ENCODE results near the gene WNK2.

WNK2 gene

DNA sequence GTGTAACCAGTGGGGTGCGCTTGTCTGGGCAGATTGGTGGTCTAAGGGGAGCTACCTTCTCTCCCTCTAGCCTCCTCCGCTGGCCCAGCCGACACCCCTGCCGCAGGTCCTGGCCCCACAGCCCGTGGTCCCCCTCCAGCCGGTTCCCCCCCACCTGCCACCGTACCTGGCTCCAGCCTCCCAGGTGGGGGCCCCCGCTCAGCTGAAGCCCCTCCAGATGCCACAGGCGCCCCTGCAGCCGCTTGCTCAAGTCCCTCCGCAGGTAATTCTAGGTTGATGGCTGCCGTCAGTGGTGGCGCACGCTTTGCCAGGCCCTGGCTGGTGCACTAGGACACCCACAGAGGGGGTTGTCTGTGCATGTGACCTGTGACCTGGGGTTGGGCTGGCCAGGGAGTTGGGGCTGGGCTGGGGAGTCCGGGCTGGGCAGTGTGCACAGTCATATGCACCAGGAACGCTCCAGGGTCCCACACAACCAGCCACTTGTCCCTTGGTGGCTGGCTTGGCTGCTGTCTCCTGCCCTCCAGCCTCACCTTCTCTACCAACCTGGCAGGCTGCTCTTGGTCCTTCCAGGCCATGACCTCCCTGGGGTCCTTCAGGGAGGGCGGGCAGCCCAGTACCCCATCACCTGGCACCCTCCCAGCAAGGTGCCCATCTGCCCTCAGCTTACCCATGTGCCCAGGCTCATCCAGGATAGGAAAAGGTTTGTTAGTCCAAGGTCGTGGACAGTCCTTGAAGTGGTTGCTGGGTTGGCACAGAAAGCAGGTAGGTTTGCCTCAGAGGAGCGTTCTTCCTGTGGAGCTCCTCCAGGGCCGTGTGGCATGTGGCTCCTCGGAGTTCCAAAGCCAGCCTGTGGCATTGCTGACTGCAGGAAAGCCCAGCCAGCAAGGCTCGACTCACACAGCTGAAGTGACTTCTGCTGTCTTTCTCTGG is 73.2 kb downstream of the WNK2 start:
- DNase-seq: no peak

GRCh38 chr9:93257808-93258331 is 73.9 kb downstream of the WNK2 start:
- no peak for DNase-seq

DNA sequence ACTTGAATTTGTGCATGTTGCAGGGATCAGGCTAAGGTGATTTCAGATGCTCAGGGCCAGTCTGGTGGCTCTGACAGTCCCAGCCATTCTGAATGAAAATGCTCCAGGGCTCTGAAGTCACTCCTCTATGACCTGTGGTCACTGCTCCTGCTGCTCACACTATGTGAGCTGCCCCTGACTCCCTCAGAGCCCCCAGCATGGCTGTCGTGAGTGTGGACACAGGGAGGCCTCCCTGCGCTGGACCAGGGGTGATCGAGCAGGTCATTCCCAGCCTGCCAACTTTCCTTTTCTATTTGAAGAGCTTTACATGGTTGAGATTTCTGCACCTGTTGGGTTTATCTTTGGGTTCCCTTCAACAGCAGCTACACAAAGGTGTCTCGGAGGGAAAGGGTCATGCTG is 74.5 kb downstream of the WNK2 start:
- no peak for DNase-seq

DNA sequence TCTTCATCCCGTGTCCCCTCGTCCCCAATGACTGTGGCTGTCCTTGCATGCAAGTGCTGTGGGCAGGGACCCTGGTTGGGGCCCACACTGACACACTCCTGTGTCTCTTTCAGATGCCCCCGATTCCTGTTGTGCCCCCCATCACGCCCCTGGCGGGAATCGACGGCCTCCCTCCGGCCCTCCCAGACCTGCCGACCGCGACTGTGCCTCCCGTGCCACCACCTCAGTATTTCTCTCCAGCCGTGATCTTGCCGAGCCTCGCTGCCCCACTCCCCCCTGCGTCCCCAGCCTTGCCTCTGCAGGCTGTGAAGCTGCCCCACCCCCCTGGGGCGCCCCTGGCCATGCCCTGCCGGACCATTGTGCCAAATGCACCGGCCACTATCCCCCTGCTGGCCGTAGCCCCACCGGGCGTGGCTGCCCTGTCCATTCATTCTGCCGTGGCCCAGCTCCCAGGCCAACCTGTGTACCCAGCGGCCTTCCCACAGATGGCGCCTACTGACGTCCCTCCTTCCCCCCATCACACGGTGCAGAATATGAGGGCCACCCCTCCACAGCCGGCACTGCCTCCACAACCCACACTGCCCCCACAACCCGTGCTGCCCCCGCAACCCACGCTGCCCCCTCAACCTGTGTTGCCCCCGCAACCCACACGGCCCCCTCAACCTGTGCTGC is 75.0 kb downstream of the WNK2 start:
- DNase-seq: no peak

DNA sequence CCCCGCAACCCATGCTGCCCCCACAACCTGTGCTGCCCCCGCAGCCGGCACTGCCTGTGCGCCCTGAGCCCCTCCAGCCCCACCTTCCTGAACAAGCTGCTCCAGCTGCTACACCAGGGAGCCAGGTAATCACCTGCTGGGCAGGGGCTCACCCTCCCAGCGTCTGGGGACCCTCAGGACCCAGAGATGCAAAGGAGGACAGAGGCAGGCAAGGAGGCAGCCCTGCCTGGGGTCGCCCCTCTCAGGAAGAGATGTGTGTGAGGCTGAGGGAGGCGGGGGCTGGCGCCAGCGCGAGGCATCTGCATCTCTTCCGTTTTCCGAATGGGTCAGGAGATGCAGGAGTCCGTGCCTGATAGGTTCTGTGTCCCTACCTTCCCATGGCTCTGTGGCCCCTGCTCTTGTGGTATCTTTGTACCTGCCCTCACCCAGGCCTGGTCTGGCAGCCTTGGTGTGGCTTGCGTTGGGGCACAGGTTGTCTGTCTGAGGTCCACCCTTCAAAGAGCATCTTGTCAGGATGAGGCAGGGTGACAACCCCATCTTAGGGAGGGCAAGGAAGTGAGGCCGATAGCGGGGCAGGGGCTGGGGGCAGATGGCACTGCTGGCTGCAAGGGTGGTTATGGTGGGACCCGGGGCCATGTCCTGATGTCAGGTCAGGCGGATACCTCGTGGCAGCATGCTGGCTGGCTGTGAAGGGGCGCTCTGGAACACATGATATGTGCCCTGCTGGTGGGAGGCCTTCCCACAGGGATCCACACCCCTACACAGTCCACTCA is 75.7 kb downstream of the WNK2 start:
- DNase-seq: no peak

DNA sequence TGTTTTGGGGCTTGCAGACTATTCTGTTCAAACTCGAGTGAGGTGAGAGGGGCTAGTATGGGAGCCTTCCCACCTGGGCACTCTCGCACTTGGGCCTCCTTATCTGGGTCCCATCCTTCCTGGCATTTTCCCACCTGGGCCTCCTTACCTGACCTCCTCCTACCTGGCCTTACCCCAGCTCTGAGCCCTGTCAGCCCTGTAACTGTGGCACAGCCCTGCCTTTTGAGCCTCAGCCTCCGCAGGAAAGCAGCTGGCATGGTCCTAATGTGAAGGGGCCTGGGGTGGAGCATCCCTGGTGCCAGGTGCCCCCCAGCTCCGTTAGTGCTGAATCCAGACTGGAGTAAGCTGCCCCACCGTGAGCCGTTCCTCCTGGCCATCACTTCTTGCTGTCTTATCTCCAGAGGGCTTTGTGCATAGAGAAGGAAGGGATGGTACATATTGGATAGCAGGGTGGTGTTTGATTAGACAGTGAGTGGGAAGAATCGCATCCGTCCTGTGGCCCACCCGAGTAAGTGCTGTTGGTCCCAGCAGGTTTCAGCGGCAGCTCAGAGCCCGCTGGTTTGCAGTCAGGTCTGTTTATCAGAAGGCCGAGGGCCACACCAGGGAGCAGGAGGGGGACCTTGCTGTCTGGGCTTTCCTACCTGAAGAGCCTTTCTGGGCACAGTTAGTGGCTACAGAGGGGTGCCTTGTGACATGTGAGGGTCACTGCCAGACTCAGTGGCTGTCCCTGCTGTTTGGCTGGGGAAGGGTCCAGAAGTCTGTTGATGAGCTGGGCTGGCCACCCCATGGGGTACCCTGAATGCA is 76.5 kb downstream of the WNK2 start:
- DNase-seq: no peak

DNA sequence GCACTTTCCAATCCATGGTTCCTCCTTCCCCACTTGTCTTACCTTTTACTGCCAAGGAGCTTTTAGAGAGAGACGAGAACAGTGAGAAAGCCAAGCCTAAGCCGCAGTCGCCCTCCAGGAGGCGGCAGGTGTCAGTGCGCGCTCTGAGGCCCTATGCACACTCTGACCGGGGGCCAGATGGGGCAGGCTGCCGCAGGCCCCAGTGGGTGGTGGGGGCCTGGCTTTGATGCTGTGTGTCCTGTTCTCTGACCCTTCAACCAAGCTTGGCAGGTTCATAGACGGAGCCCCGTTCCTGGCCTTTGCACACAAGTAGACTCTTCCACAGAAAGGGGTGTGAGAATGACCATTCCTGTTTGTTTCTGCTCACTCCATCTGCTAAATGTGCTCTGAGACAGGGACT is 77.3 kb downstream of the WNK2 start:
- no peak for DNase-seq

DNA sequence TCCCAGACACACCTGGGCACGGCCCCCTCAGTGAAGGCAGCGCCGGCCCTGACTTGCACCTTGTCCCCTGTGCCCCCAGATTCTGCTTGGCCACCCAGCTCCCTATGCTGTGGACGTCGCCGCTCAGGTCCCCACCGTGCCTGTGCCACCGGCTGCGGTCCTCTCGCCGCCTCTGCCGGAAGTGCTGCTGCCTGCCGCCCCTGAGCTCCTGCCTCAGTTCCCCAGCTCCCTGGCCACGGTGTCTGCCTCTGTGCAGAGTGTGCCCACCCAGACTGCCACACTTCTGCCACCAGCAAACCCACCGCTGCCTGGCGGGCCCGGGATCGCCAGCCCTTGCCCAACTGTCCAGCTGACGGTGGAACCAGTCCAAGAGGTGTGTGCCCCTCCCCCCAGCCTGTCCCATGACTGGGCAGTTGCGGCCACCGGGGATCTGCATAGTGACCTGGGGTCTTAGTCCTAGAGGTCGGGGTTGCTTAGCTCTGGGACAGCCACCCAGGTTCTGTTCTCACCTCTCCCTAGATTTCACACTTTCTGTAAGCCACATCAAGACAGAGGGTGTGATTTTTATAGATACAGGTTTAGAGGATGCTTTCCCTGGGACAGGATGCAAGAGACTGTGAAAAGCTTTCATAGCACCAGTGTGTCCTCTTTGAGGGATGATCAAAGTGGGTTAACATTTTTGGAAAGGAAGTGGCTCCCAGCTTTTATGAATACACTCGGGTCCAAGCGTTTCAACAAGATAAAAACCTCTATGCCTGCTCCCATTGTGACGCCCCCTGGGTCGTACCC is 78.0 kb downstream of the WNK2 start:
- DNase-seq: no peak

GRCh38 chr9:93262537-93263310 is 78.8 kb downstream of the WNK2 start:
- DNase-seq: no peak

DNA sequence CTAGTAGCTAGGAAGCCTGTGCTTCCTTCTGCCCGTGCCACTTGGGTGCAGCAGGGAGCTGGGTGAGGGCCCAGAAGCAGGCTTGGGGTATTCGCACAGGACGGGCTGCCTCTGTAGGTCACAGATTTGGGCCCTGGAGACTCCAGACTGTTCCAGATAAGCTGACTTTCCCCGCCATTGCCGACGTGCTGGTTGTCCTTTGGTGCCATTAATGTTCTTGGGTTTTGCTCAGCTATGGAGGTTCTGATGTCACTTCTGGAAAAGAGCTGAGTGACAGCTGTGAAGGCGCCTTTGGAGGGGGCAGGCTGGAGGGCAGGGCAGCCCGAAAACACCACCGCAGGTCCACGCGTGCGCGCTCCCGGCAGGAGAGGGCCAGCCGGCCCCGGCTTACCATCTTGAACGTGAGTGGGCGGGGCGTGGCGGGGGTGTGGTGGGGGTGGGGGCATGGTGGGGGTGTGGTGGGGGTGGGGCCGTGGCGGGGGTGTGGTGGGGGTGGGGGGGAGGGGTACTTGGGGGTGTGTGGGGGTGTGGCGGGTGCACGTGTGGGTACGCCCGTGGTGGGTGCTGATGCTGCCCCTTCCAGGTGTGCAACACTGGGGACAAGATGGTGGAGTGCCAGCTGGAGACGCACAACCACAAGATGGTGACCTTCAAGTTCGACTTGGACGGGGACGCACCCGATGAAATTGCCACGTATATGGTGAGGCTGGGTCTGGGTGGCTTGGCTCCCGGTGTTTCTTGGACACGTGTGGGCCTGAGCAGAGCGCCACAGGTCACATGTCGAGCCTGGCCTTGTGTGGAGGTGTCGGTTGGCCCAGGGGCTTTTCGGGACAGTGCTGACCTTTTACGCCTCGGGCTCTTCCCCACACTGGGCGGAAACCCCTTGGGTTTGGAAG is 79.6 kb downstream of the WNK2 start:
- no peak for DNase-seq

GRCh38 chr9:93264338-93265125 is 80.6 kb downstream of the WNK2 start:
- no peak for DNase-seq

DNA sequence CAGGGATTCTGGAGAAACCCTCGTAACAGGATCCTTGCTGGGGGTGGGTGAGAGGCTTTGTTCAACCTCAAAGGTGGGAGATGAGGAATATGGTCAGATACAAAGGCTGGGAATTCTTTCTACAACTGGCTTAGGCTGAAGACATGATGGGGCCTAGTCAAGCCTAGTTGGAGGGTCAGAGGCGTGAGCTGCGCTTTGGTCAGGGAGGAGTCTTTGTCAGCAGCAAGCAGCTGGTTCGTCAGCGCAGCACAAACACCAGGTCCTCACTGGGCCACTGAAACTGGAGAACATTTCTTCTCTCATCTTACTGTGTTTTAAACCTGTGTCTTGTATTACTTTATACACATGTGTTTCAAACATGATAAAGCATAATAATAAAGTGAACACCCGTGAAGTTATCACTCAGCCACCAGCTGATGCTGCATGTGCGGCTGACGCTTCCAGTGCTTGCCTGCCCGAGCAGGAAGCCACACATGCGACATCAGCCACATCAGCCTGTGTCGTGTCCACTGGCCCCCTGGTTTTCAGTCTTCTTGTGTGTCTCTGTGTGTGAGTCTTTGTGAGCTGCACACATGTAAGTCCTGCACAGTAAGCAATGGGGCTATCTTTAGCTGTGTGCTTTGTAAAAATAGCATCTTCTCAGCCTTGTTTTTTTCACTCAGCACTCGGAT is 81.5 kb downstream of the WNK2 start:
- no peak for DNase-seq

DNA sequence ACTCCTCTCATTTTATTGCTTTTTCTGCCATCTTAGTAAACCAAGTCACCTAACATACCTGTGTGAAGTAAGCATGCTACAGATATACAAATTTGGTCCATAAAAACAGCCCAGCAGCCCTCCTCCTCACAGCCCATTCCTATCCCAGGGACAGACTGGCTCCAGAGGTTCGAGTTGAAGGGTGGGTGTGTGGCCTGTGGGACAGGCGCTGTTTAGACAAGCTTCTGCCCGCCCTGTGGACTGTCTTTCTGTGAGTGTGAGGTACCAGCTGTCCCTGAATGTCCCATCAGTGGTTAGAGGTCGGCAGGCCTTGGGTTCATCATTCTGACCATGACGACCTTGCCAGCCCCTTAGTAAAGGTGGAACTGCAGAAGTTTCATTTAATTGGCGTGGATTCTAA is 82.0 kb downstream of the WNK2 start:
- no peak for DNase-seq

DNA sequence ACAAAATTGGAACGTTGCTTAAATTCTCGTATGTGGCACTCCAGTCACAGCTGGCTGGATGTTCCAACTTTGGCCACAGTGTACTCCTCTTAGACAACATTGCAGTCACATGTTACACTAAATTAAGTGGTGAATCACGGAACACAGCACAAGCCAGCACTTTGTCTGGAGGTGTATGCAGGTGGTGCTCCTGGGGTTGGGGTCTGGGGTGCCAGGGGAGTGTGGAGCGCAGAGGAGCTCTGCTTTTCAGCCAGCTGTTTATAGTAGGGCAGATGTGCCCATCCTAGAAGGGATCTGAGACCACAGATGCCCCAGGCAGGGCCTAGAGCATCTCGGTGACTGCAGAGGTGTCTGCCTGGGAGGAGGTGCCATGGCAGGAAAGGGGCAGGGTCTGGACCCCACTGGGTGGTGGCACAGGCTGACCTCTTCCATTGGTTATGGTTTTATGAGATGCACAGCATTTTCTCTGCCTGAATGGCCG is 82.6 kb downstream of the WNK2 start:
- no peak for DNase-seq

GRCh38 chr9:93267091-93267541 is 83.2 kb downstream of the WNK2 start:
- DNase-seq: no peak

GRCh38 chr9:93267681-93268505 is 84.0 kb downstream of the WNK2 start:
- DNase-seq: no peak
